IPS-NIHi7 (cell line): Measurements from ENCODE around the gene USF1.

ENCODE experiments used
- DNase-seq: peaks from one replicate; pipeline ENCODE4 v3.0.0; 2012; ENCODE audit warnings: mixed read lengths; ENCODE audit errors: extremely low spot score

The USF1 gene, protein sequence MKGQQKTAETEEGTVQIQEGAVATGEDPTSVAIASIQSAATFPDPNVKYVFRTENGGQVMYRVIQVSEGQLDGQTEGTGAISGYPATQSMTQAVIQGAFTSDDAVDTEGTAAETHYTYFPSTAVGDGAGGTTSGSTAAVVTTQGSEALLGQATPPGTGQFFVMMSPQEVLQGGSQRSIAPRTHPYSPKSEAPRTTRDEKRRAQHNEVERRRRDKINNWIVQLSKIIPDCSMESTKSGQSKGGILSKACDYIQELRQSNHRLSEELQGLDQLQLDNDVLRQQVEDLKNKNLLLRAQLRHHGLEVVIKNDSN

DNA sequence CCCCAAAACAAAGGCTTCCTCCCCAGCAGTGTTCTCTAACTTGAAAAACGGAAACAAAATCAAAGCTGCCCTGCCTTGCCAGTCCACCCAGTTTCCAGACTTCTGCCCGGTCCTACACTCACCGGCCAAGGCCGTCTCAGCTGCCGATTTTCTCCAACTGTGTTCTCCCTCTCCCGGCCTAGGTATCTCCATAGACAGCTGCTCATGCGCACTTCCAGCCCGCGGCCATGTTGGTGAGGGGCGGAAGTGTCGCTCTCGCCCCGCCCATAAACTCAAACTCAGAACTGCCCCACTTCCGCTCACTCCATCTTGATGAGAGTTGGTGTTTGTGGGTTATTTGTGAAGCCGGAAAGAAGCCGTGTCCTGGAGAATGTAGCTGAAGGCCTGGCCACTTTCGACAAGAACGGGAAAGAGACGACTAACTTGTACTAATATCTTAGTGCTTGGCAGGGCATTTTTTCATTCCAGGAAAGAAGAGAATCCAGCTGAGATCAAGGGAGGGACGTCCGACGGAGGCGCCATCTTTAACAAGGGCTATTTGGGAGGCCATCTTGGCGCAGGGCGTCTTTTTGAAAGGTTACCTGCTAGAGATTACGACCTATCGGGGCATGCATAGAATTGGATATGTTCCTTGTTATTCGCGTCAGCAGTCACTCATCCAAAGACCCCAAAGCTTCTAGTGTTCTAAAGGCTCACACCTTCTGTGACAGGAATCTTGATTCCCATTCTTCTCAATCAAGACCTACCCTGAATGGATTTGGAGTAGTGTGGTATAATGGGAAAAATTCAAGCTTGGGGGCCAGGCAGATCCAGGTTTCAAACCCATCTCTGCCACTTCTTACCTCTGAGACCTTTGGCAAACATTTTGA lies at the start of gene USF1:
TSS of gene USF1 (minus strand) at position 242 of the 869 bp plus-strand sequence. CDS start 2,702 bp downstream, outside the sequence.
- peak; percentile 97 for DNase-seq

DNA sequence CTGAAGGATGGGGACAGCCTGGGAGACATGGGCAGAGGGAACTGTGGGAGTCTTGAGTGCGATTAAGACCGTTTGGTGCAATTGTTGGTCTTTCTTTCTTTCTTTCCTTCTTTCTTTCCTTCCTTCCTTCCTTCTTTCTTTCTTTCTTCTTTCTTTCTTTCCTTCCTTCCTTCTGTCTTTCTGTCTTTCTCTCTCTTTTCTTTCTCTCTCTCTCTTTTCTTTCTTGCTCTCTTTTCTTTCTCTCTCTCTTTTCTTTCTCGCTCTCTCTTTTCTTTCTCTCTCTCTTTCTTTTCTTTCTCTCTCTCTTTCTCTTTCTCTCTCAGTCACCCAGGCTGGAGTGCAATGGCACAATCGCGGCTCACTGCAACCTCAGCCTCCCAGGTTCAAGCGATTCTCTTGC lies 49.5 kb upstream of the USF1 start:
- no peak for DNase-seq

DNA sequence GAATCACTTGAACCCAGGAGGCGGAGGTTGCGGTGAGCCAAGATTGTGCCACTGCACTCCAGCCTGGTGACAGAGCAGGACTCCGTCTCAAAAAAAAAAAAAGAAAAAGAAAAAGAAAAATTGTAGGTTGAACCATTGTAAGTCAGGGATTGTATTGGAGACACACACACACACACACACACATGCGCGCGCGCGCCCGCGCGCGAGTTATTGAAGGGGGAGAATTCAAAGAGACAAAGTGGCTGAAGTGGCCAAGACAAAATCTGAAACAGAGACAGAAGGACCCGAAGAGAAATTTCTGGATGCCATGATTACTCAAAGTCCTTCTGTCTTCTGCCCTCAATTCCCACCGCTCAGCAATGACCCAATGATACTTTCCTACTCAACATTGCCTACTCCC lies 48.7 kb upstream of the USF1 start:
- DNase-seq = no peak

DNA sequence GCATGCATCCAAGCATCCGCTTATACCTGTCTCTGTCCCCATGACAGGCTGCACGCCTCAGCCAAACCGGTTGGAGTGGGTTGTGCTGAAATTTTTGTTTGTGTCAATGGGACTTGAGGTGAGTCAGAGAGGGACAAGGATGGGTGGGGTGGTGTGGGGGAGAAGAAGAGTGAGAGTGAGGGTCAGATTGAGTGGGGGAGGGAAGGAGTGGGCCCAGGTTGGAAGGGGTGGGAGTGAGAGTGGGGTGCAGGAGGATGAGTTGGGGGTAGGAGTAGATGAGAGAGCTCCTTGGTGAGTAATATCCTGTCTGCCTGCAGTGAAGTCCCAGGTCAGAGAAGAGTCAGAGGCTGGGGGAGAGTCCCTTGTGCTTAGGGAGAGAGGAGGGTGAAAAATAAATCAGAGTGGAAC lies 46.8 kb upstream of the USF1 start:
- no peak for DNase-seq

DNA sequence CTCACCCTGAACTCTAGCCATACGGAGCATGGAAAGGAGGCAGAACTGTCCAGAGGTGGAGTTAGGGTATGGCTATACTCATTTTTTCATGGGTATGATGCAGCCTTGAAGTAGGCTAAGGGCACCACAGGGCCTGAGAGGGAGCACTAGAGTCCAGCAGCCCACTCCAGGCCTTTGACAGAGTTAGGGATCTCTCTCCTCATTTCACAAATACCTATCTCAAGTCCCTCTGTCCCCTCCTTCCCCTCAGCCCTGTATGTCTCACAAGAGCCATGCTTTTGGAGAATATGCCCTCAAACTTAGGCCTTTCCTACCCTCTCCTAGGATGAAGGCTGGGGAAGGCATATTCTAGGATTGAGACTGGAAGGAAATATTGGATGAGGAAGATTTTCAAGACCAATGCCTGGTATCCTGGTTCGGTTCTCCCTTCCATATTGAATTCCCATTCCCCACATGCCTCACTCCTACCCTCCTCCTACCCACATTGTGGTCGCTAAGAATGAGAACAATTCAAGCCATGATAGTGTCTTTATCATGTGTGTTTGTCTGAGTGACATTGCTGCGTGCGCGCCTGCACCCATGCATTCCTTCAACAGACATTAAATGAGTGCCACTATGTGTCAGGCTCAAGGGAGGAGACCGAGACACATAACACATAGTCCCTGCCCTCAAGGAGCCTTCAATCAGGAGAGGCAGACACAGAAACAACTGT lies 46.2 kb upstream of the USF1 start:
- no peak for DNase-seq

DNA sequence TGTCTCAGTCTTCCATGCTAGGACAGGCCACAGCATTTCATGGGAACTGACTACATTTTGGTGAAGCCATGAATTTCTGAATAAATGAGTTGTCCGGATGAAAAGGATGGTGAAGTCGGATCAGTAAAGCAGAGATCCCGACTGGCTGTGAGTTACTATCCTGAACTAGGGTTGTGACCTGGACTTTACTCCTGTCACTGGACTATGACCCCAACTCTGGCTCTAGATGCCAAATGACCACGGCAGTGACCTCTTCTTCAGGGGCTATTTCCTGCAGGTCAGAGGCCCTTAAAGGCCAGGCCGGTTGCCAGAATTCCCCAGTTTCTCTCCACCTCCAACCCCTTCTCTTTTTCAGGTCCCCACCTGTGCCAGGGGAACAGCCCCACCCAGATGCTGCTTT lies 45.3 kb upstream of the USF1 start:
- DNase-seq = no peak

DNA sequence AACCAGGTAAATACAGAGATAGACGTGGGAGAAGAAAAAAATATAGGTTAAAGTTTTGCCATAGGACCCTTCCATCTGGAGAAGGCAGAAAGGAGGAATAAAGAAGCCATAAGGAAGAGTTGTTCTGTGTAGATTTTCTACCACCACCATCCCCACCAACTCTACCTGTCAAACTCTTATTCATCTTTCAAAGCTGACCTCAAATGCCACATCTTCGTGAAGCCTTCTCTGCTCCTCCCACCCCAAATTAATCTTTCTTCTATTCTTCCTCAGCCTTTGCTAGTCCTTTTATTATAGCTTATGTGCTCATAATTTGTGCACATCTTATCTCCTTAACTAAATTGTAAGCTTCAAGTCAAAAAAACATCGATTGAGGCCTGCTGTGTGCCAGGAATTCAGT lies 44.8 kb upstream of the USF1 start:
- DNase-seq = no peak

DNA sequence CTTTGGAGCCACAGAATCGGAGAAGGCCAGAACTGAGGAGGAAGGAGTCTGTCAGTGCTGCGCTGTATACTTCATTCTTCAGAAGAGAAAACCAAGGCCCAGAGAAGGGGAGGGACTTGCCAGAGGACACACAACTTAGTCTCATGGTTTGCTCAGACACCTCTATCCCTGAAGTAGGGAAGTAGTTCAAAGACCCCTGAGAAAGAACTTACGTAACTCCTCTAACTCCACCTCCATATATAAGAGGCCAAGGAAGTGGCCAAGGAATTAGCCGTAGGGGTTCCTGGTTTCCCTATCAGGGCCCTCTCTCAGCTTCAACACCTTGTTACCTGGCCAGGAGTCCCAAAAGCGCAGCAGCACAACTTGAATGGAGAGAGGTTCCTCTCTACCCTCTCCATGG lies 44.2 kb upstream of the USF1 start:
- no peak for DNase-seq

DNA sequence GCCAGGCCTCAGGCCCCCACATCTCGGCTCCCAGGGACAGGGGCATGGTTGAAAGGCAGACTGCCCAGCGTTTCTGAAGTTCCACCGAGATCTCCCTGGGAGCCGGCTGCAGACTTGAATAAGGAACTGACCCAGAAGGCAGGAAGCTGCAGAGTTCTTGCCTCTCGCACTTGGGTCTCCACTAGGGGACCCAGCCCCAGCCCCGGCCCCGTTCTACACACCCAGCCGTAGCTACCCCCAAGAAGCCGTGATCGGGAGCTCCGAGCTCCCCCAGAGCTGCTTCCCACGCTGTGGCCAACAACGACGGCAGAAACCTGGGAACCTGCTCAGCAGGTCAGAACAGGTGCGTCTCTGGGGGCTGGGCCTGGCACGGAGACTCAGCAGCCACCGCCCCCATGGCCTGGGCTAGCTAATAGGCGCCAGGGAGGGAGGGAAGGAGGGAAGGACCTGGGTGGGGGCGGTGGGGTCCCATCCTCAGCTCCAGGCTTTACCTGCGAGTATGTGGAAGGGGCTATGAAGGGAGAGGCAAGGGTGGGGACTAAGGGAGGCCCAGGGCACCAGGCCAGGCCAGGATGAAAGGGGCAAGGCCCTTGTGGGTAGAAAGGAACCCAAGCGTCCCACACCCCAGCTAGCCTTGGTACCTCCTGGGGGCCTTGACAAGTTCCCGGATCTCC lies 43.6 kb upstream of the USF1 start, which contains the start of gene NECTIN4:
TSS of gene NECTIN4 (minus strand) at position 308 of the 674 bp plus-strand sequence. CDS start at position 46, 262 bp downstream.
- peak; percentile 36 for DNase-seq

DNA sequence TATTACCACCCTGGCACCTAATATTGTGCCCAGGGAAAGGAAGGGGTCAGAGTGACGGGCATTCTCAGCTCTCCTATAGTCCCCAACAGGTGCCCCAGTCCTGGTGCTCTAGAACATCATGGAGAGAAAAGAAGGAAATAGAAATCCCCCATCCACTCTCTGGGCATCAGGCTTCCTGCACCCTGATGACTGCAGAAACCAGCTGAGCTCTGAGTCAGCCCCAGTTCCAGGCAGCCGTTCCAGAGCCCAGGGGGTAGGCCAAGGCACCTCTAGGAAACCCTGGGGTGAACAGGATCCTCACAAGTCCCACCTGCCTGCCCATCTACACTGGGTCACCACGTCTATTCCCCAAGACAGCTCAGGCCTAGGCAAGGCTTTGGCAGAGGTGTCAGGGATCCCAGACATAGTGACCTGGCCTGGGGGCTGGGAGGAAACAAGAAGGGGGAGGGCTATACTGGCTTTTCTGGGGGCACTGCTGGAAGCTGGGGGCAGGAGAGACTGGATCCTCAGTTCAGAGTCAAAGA lies 42.9 kb upstream of the USF1 start:
- DNase-seq = no peak

DNA sequence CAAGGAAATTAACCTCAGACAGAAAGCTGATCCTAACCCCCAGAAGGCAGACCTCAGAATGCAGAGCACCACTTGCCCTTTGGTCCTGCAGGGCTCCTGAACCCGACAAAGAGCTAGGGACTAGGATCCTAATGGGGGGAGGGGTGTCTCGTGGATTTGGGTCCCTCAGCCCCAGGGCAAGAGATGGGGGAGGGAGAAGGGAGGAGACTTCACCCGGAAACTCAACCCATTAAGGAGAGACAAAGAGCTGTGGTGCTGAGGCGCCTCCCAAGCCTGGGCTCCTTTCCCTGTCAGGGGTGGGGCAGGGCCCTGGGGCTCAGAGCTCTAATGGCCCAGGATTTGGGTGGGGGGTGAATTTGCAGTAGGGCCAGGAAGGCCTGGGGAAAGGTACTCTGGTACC lies 40.7 kb upstream of the USF1 start:
- DNase-seq = no peak

DNA sequence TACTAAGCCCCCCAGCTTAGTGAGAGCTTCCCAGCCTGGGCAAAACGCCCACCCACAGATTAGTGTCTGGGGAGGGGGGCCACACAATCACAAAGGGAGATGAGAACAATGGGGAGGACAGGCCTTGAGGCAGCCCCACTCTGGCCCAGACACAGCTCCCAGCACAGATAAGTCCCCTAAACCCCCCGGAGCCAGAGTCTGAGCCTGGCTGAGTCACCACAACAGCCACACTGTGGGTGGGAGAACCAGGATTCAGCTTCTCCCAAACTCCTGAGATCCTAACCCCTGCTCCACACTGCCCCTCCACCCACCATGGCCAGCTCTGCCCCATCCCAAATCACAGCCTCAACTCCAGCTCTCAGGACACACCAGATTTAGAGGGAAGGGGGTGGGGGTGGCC lies 39.4 kb upstream of the USF1 start:
- no peak for DNase-seq

DNA sequence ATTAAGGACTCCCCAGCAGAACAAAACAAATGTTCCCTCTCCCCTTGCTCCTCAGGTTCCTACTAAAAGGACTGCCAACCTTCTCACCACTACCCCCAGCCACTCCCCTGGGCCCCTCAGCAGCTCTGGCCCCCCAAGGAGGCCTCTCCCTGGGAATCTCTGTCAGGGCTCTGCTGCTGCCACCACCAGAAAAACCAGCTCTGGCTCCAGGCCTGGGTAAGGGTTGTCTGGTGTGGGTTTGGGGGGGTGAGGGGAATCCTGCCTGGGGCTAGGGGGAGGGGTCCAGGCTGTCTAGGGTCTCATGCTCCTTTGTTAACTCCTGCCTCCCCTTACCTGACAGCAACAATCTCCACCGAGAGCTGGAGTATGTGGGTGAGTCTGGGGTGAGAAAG lies 38.8 kb upstream of the USF1 start:
- DNase-seq = no peak

DNA sequence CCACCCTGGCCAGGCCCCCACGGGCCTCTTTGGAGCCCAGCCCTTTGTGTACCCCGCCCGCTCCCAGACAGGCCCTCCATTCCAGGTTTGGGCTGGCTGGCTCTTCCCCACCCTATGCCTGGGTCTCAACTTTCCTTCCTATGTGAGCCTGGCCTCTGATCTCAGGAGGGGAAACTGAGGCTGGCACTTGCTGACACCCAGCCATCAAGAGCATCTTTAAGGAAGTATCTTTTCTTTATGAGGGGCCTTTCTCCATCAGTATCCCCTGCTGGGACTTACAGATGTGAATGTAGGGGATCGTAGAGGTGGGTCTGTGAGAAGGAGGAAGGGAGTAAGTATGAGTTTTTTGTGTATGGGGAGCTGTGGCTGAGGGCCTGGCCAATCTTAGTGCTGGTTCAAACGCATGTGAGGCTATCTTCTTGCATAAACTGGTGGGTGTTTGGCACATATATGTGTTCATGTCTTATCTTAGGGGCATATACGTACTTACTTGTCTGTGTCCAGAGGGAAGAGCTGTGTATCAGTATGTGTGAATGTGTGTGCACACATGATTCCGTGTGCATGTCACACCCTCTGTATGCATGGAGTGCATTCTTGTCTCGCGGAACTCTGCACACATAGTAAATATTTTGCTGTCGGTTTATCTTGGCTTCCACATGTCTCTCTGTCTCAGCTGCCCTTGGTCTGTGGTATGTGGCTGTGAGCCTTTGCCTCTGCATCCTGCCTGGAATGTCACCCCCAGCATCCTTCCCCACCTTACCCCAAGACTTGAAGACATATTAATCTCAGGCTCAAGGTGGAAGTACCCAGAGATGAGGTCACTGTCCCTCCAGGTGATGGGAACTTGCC lies 38.2 kb upstream of the USF1 start:
- no peak for DNase-seq

DNA sequence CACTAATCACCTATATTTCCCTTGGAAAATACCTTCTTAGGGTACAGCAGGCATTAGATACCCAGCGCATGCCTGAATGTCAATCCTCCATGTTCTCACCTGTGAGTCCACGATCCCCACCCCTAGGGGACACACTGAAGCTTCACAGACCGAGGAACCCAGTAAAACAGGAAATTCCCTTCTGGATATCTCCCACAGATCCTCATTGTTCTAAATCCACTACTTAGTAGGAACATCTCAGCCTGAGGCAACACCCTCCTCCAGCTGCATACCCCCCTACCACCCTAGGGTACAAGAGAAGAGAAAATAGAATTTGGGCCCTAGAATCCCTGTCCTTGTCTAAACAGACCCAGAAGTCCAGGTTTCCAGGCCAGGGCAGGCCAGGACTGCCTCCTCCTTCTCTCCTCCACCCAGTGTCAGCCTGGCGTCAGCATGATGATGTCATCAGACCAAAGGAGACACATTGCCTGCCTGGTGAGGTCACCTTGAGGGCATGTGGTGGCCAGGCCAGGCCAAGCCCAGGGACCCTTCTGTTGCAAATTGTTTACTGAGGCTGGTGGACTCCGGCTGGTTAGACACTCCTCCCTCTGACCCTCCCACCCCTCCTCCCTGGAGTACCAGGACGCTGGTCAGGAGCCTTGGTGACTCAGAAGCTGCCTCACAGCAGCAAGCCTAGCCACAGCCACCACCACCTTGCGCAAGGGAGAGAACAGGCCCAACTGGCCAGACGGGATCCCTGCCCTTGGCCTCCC lies 37.4 kb upstream of the USF1 start:
- DNase-seq = peak; percentile 67

DNA sequence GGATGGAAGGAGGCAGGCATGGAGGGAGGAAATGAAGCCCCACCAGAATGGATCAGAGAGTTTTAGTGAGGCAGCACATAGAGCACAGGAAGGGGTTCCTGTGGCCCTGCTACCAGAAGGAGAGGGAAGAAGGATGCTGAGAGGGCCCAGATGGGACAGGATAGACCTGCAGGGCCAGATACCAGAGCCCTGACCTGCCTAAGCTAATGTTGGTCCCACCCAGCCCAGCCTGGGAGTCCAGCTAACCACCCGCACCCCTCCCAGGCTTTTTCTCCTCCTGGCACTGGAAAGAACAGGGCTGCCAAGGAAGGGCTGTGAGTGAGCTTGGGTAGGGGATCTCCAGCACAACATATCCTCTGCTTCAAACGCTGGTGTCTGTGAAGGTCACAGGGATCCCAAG lies 36.7 kb upstream of the USF1 start:
- no peak for DNase-seq

DNA sequence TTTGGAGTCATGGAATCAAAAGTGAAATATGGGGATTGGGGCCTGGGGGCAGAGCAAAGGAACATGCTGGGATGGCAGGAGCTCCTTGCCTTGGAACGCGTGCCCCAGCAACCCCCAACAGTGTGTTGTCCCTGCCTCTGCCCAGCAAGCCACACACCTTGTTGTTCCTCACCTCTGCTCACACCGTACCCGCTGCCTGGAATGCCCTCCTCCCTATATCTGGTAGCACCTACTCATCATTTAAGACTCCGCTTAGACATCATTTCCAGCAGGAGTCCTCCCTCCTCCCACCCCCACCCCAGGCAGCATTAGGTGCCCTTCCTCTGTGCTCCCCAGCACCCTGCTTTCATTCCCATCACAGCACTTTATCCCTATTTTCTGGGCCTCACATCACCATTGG lies 35.7 kb upstream of the USF1 start:
- DNase-seq = no peak

DNA sequence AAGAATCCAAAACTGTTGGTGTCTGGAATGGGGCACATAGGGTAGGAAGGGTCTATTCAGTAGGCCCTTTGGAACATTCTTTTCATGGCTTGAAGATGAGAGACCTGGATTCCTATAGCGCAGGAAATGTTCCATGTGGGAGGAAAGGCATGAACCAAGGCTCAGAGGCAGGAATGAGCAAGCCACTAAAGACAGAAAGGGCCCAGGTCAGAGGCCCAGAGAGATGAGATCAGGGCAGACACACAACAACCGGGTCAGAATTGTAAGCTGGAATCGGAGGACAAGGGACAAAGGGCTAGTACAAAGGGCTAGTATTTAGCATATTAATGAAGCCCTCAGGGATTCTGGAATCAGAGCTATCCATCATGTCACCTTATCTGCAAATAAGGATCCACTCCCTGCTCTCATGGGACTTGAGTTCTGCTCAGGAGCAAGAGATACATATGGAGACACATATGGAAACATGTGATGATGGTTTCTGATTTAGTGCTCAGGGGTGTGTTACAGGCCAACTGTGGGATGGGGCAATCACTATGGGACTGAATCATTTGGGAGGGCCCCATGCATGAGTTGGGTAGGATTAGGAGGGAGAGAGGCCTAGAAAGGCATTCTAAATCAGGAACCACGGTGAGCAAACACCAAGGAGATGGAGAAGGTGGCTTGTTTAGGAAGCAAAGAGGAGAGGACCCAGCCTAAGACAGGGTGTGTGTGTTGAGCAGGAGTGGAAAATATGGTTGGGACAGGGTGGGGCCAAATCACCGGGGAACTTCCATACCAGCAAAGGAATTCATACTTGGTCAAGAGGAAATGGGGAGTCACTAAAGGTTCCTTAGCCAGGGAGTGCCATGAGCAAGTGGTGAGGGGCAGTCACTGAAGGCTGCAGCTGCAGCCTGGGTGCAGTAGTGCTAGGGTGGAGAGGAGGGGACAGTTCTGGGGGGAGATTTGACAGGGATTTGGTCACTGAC lies 34.9 kb upstream of the USF1 start:
- DNase-seq = no peak
